Liver (tissue), 3 donors: ENCODE measurements around the gene TRABD.

Experiments used
- ATF3 ChIP-seq: IDR thresholded peaks from 2 replicates; pipeline ENCODE4 v1.6.1; 2016; ENCODE audit warnings: antibody characterized with exemption
- CTCF ChIP-seq: fragments of 150-350 bp; IDR thresholded peaks from 2 replicates; pipeline ENCODE4 v1.5.1; 2017; ENCODE audit warnings: improper control_type of control experiment, low read depth, low read length; ENCODE audit not compliant: missing input control
- EGR1 ChIP-seq, 2 donors: IDR thresholded peaks; 2 replicates each; pipeline ENCODE4 v1.6.1; 2016 to 2018; ENCODE audit warnings: antibody characterized with exemption in 2 of 2, low read depth in 2 of 2
- GABPA ChIP-seq, 2 donors: IDR thresholded peaks in 1 of 2; conservative IDR thresholded peaks in 1 of 2; 2 replicates each; pipeline ENCODE4 v1.6.1; 2016; ENCODE audit warnings: antibody characterized with exemption in 2 of 2, mild to moderate bottlenecking in 1 of 2, moderate library complexity in 1 of 2
- JUND ChIP-seq, 2 donors: IDR thresholded peaks; 2 replicates each; pipeline ENCODE4 v1.6.1; 2016; ENCODE audit warnings: antibody characterized with exemption in 2 of 2
- MAX ChIP-seq: IDR thresholded peaks from 2 replicates; pipeline ENCODE4 v1.6.1; 2016; ENCODE audit warnings: antibody characterized with exemption
- NR2F2 ChIP-seq: IDR thresholded peaks from 2 replicates; pipeline ENCODE4 v1.6.1; 2016; ENCODE audit warnings: antibody characterized with exemption
- RAD21 ChIP-seq, 2 donors: IDR thresholded peaks; 2 replicates each; pipeline ENCODE4 v1.6.1; 2016; ENCODE audit warnings: antibody characterized with exemption in 2 of 2, mild to moderate bottlenecking in 2 of 2
- REST ChIP-seq: IDR thresholded peaks from 2 replicates; pipeline ENCODE4 v1.6.1; 2016; ENCODE audit warnings: antibody characterized with exemption, mild to moderate bottlenecking
- SP1 ChIP-seq: IDR thresholded peaks from 2 replicates; pipeline ENCODE4 v1.6.1; 2018; ENCODE audit warnings: antibody characterized with exemption, mild to moderate bottlenecking
- TAF1 ChIP-seq: conservative IDR thresholded peaks from 2 replicates; pipeline ENCODE4 v1.6.1; 2016; ENCODE audit warnings: antibody characterized with exemption, mild to moderate bottlenecking
- YY1 ChIP-seq: IDR thresholded peaks from 2 replicates; pipeline ENCODE4 v1.6.1; 2016; ENCODE audit warnings: antibody characterized with exemption, mild to moderate bottlenecking
- ZBTB33 ChIP-seq: IDR thresholded peaks from 2 replicates; pipeline ENCODE4 v1.6.1; 2016; ENCODE audit warnings: antibody characterized with exemption
- donor health status: healthy.
- donor health status: healthy.

- no peak for TF ChIP-seq ATF3
- no peak for TF ChIP-seq REST
- TF ChIP-seq CTCF, result no peak
- TF ChIP-seq MAX, result no peak
- no peak for TF ChIP-seq TAF1
- TF ChIP-seq JUND (IDR thresholded peaks at IDR 0.05), result no peak
- TF ChIP-seq GABPA (IDR thresholded peaks at IDR 0.05 in 1 of 2, conservative IDR thresholded peaks at IDR 0.05 in 1 of 2), result no peak
- no peak for TF ChIP-seq YY1
- no peak for TF ChIP-seq SP1
- TF ChIP-seq RAD21 (IDR thresholded peaks at IDR 0.05), result no peak
- TF ChIP-seq NR2F2, result no peak
- no peak for TF ChIP-seq ZBTB33
- TF ChIP-seq EGR1 (IDR thresholded peaks at IDR 0.05; ENCODE audit: low read depth in 2 of 2), result no peak
These were observed 33.9 kb upstream of the TRABD start for GRCh38 chr22:50151571-50152537.
